GM18526 (cell line): ENCODE data around the gene LCORL.

ENCODE experiments used
- POLR2A ChIP-seq: IDR thresholded peaks from 3 replicates; pipeline ENCODE4 v1.6.1; 2011; ENCODE audit not compliant: insufficient read length; ENCODE audit errors: extremely low read depth

The LCORL gene

DNA sequence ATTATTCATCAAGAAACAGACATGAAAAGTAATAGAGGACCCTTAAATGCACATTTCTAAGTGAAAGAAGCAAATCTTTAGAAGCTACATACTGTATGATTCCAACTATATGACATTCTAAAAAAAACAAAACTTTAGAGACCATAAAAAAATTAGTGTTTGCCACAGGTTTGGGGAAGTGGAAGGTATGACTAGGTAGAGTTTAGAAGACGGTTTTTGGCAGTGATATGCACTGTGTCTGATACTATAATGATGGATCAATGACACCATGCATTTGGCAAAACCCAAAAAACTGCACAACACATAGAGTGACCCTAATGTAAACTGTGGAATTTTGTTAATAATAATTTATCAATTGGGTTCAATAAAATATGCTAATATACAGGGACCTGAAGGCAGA is 54.5 kb downstream of the LCORL start:
- no peak for TF ChIP-seq POLR2A

GRCh38 chr4:17966312-17966711 is 55.2 kb downstream of the LCORL start:
- no peak for TF ChIP-seq POLR2A

DNA sequence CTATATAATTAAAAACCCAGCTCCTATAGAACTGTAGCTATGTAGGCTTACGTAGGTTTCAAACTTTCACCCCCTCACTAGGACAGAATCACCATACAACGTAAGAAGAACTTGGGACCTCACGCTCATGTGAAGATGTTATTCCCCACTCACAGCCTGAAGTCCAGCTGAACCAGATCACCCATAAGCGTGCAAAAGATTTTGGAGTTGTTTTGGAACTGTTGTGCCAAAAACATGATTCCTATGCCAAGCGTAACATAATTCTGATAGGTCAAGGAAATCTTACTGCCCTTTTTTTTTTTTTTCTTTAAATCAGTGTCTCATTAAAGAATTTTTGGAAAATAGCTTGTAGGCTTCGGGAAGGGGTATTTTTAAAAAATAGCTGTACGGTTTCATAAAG is 57.0 kb downstream of the LCORL start:
- no peak for TF ChIP-seq POLR2A

- no peak for TF ChIP-seq POLR2A
These were observed 59.4 kb downstream of the LCORL start for GRCh38 chr4:17962171-17962570.

GRCh38 chr4:17961249-17961648 is 60.3 kb downstream of the LCORL start:
- TF ChIP-seq POLR2A = no peak

DNA sequence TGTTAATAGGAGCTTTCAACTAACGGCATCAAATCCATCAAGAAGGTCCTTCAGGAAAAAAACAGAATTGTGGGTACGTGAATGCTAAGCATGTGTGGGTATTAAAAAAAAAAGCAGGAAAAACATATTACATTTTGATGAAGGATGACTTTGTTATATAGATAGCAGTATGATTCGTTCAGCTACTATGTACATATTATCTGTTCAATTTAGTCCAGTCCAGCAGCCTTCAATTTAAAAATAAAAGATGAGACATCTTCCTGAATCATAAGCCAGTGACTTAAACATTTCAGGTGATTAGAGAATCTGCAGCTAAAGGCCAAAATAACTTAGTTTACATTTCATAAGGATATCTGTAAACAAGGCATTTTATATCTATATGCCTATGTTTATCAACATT is 63.4 kb downstream of the LCORL start:
- TF ChIP-seq POLR2A = no peak

DNA sequence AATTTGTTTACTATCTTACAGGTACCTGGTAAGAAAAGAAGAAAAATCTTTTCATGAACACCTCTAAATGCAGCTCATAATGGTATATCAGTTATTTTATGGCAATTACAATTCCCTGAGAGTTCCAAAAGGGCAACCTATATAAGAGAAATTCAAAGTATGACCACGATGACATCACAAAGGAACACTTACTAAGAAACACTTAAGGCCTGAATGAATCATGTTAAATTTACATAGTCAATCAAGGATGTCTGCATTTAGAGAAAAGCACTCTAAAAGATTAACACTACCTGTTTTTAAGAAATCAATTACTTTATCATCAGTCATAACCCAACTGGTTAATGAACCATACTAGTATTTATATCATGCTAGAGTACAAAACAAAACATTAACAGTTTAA is 63.9 kb downstream of the LCORL start:
- no peak for TF ChIP-seq POLR2A

GRCh38 chr4:17956245-17956644 is 65.3 kb downstream of the LCORL start:
- TF ChIP-seq POLR2A = no peak

GRCh38 chr4:17945303-17945702 is 76.3 kb downstream of the LCORL start:
- TF ChIP-seq POLR2A = no peak

DNA sequence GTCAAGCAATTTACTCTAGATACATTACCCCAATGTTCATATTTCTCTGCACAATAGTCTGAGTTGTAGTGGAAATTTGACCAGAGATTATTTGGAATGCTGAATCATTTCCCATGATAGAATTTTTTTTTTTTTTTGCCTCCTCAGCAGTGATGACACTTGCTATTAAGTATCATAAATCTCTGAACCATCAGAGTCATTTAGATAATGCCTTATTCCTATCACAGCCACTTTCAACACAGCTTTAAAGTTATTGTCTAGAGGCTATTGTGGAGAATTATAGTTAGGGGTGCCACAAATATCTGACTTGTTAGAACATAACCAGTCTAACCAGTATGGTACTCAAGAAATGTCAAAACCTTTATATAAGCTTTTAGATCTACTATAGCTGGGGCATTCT is 79.8 kb downstream of the LCORL start:
- no peak for TF ChIP-seq POLR2A

- TF ChIP-seq POLR2A = no peak
These were observed 82.5 kb downstream of the LCORL start for GRCh38 chr4:17939054-17939453.

GRCh38 chr4:17934286-17934685 is 87.3 kb downstream of the LCORL start:
- TF ChIP-seq POLR2A = no peak

DNA sequence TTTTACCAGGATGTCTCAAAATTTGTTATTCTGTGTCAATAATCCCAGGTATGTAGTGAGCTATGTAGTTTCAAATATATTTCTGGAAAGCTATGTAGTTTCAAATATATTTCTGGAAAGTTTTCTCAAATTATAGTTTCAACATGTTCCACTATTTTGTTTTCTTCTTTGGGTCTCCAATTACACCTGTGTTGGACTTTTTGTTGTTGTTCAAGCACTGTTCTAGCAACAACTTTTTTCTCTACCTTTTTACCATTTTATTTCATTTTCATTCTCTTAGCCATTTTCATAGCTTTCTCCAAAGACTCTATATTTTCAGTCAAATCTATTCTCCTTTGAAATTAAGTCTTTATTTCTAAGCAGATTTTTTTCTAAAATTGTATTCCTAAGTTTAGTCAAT is 88.4 kb downstream of the LCORL start:
- TF ChIP-seq POLR2A = no peak

DNA sequence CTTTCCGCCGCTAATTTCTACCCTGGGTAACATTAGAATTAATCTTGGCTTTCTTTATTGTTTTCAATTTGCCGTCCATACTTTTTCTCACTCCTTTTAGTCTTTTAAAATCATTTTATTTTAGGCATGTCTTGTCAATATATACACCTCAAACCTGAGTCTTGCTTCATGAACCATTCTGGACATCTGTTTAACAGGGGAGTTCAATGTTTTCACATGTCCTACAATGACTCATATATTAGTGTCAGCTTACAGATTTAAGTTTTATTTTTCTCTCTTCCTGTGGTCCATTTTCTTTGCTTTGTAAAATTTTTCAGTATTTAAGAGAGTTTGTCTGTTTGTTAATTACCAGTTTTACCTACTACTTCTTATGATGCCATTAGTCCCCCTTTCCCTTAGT is 89.5 kb downstream of the LCORL start:
- no peak for TF ChIP-seq POLR2A

DNA sequence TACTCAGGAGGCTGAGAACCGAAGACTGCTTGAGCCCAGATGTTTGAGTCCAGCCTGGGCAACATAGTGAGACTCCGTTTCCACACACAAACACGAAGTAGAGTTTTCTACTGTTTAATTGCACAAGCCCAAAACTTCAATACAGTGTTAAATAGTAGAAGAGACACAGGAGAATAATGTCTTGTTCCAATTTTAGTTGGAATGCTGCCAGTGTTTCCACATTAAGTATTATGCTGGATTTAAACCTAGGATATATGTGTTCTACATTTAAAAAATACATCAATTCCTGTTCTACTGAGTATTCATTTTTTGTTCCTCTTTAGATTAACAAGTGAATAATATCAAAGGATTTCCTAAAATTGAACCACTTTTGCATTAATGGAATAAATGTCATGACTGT is 91.3 kb downstream of the LCORL start:
- TF ChIP-seq POLR2A = no peak

GRCh38 chr4:17924189-17924588 is 97.4 kb downstream of the LCORL start:
- TF ChIP-seq POLR2A = no peak

- TF ChIP-seq POLR2A = no peak
These were observed 100.1 kb downstream of the LCORL start for GRCh38 chr4:17921451-17921850.

- TF ChIP-seq POLR2A = no peak
These were observed 100.9 kb downstream of the LCORL start for GRCh38 chr4:17920681-17921080.
